K562 (cell line): ENCODE measurements around the gene CDC42SE2.

Source experiments
- CBX3 ChIP-seq, 2 experiments: IDR thresholded peaks; 1 replicate in 1 of 2; 2 replicates in 1 of 2; pipeline ENCODE4 v1.6.1; 2012; ENCODE audit warnings: inconsistent platforms in 2 of 2, low read length in 2 of 2, borderline replicate concordance in 1 of 2, control low read depth in 1 of 2
- CREB1 ChIP-seq, 2 experiments: sonication (generic) in 1 of 2; formaldehyde crosslinking in 1 of 2; IDR thresholded peaks; 2 replicates each; pipeline versions ENCODE4 v1.6.1 to v1.8.0; 2012 to 2022; ENCODE audit warnings: inconsistent platforms in 1 of 2, mild to moderate bottlenecking in 1 of 2, missing genetic modification reagents in 1 of 2, moderate library complexity in 1 of 2
- CTCF ChIP-seq, 3 experiments: IDR thresholded peaks in 2 of 3; conservative IDR thresholded peaks in 1 of 3; 2 replicates each; pipeline ENCODE4 v1.5.1; 2011 to 2012; ENCODE audit warnings: low read length in 3 of 3, mild to moderate bottlenecking in 3 of 3, control low read depth in 2 of 3, improper control_type of control experiment in 1 of 3, inconsistent platforms in 1 of 3, low read depth in 1 of 3, mixed read lengths in 1 of 3, moderate library complexity in 1 of 3; ENCODE audit not compliant: insufficient read depth in 2 of 3
- HCFC1 ChIP-seq: IDR thresholded peaks from 2 replicates; pipeline ENCODE4 v1.6.1; 2012; ENCODE audit warnings: low read depth, low read length, improper control_type of control experiment
- NONO ChIP-seq, 2 experiments: fragments of 200-400 bp in 1 of 2; fragments of 450-650 bp in 1 of 2; formaldehyde crosslinking in 1 of 2; IDR thresholded peaks; 2 replicates each; pipeline ENCODE4 v1.6.1; 2017; ENCODE audit warnings: low read depth in 2 of 2, mild to moderate bottlenecking in 2 of 2, moderate library complexity in 2 of 2, low read length in 1 of 2
- NRF1 ChIP-seq, 2 experiments: fragments of 450-650 bp; IDR thresholded peaks in 1 of 2; conservative IDR thresholded peaks in 1 of 2; 2 replicates each; pipeline ENCODE4 v1.6.1; 2014; ENCODE audit warnings: mild to moderate bottlenecking in 2 of 2
- SIN3B ChIP-seq: fragments of 450-650 bp; IDR thresholded peaks from 2 replicates; pipeline ENCODE4 v1.6.1; 2017; ENCODE audit warnings: low read depth, mild to moderate bottlenecking, moderate library complexity
- TCF15 ChIP-seq: fragments of 250-450 bp; sonication (Bioruptor Pico); IDR thresholded peaks from 2 replicates; pipeline ENCODE4 v1.8.0; 2022; ENCODE audit warnings: moderate library complexity, mild to moderate bottlenecking, inconsistent platforms
- TCFL5 ChIP-seq: fragments of 250-450 bp; sonication (Bioruptor Pico); conservative IDR thresholded peaks from 2 replicates; pipeline ENCODE4 v1.6.1; 2021; ENCODE audit warnings: mild to moderate bottlenecking, moderate library complexity, matching md5 sums
- ZNF639 ChIP-seq, 2 experiments: fragments of 200-800 bp in 1 of 2; sonication (Bioruptor generic) in 1 of 2; sonication (generic) in 1 of 2; formaldehyde crosslinking in 1 of 2; IDR thresholded peaks in 1 of 2; conservative IDR thresholded peaks in 1 of 2; 2 replicates each; pipeline versions ENCODE4 v1.5.0 to v1.6.1; 2016 to 2020; ENCODE audit warnings: missing compliant biosample characterization in 1 of 2, missing genetic modification characterization in 1 of 2, missing genetic modification reagents in 1 of 2

DNA sequence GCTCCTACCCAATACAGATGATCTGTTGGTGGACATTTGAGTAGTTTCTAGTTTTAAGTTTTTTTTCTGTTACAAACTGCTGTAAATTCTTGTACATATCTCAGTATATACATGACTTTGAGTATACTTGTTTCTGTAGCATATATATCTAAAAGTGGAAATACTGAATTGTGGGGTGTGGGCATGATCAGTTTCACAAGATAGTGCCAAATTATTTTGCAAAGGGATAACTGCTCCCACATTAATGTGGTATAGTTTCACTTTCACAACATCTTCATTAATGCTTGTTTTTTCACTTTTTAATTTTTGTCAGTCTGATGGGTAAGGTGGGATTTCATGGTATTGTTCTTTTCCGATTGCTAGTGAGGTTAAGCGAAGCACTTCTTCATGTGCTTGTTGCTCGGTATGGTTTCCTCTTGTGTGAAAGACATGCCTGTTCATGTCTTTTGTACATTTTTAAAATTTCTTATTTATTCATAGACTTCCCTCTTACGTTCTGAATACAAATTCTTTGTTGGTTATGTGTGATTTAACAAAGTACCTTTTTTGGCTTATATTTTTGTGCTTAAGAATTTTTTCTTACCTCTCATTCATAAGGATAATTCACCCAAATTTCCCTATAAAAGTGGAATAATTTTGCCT is 103.5 kb downstream of the CDC42SE2 start:
- no peak for TF ChIP-seq ZNF639 (CRISPR knock-in tag; conservative IDR thresholded peaks at IDR 0.05 in 1 of 2, IDR thresholded peaks at IDR 0.05 in 1 of 2)
- no peak for TF ChIP-seq TCFL5 (CRISPR knock-in tag)
- no peak for TF ChIP-seq TCF15
- no peak for TF ChIP-seq CTCF (IDR thresholded peaks at IDR 0.05 in 2 of 3, conservative IDR thresholded peaks at IDR 0.05 in 1 of 3; ENCODE audit: insufficient read depth in 2 of 3, low read depth in 1 of 3, low read length in 3 of 3)
- no peak for TF ChIP-seq CBX3 (IDR thresholded peaks at IDR 0.05; ENCODE audit: borderline replicate concordance in 1 of 2, low read length in 2 of 2)
- no peak for TF ChIP-seq NRF1 (conservative IDR thresholded peaks at IDR 0.05 in 1 of 2, IDR thresholded peaks at IDR 0.05 in 1 of 2)
- no peak for TF ChIP-seq SIN3B
- no peak for TF ChIP-seq NONO (IDR thresholded peaks at IDR 0.05; ENCODE audit: low read depth in 2 of 2, low read length in 1 of 2)
- TF ChIP-seq HCFC1 = no peak
- TF ChIP-seq CREB1 (IDR thresholded peaks at IDR 0.05) = no peak
- TF ChIP-seq CREB1 (CRISPR knock-in tag; IDR thresholded peaks at IDR 0.05) = no peak
